Esophagus muscularis mucosa (tissue), 4 donors: Measurements from ENCODE around the gene CCL13.

Experiments
- CTCF ChIP-seq, 3 experiments: fragments of 200-600 bp in 2 of 3; fragments of 450-650 bp in 1 of 3; sonication (generic) in 2 of 3; IDR thresholded peaks; one replicate each; pipeline ENCODE4 v1.5.1; 2017 to 2019; ENCODE audit warnings: antibody characterized with exemption in 3 of 3, mild to moderate bottlenecking in 2 of 3, moderate library complexity in 1 of 3
- EP300 ChIP-seq: sonication (generic); formaldehyde crosslinking; IDR thresholded peaks from one replicate; pipeline ENCODE4 v1.6.1; 2017; ENCODE audit warnings: antibody characterized with exemption
- POLR2A ChIP-seq: fragments of 450-650 bp; IDR thresholded peaks from one replicate; pipeline ENCODE4 v1.6.1; 2017; ENCODE audit warnings: antibody characterized with exemption, moderate library complexity, mild to moderate bottlenecking, low read depth
- POLR2AphosphoS5 ChIP-seq, 2 donors: sonication (generic); formaldehyde crosslinking; IDR thresholded peaks; one replicate each; pipeline ENCODE4 v1.6.1; 2017; ENCODE audit warnings: antibody characterized with exemption in 2 of 2

- TF ChIP-seq EP300 (no peak), CTCF (IDR thresholded peaks at IDR 0.05) (no peak), POLR2A (no peak), POLR2AphosphoS5 (IDR thresholded peaks at IDR 0.05) (no peak)
Observed at GRCh38 chr17:34354637-34355036, 1.6 kb upstream of the CCL13 start.
